ENCODE measurements around the gene TRIM51G.
"Not testable (repeated sequence)": the region's sequence is repeated elsewhere in the genome, so short reads cannot be mapped to it uniquely, and the experiment has no call there.

TRIM51G gene, protein sequence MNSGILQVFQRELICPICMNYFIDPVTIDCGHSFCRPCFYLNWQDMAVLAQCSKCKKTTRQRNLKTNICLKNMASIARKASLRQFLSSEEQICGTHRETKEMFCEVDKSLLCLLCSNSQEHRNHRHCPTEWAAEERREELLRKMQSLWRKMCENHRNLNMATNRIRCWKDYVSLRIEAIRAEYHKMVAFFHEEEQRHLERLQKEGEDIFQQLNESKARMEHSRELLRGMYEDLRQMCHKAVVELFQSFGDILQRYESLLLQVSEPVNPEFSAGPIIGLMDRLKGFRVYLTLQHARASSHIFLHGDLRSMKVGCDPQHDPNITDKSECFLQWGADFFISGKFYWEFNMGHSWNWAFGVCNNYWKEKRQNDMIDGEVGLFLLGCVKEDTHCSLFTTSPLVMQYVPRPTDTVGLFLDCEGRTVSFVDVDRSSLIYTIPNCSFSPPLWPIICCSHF

DNA sequence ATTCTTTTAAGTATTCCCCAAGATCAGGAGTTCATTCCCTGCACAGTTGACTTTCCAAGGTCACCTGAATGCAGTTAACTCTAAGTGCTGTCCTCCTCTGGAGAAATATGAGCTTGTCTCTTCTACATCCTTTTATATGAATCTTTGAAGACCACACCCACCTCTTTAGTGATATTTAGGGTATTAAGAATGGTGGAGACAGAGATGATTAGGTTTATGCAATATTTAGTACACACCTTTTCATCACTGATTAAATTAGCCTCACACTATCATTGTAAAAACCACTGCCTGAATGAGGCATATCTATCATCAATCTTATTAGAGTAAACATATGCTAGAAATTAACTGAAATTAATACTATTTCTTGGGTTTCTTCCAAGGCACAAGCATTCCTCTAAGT lies at the start of gene TRIM51G:
Gene TRIM51G (minus strand): TSS at position 101 of the 400 bp plus-strand sequence. CDS start 2,190 bp downstream, outside the sequence.
- not testable (repeated sequence) for DNase-seq

DNA sequence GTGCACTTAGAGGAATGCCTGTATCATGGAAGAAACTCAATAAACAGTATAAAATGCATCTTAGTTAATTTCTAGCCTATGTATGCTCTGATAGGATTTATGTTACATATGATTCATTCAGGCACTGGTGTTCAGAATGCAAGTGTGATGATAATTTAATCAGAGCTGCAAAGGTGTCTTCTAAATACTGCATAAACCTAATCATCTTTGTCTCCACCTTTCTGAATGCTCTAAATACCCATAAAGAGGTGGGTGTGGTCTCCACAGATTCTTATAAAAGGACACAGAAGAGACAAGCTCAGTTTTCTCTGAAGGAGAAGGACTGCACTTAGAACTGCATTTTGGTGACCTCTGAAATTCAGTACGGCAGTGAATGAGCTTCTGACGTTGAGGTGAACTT lies 44.8 kb upstream of the TRIM51G start, which contains the start of gene TRIM49B:
Gene TRIM49B (plus strand): TSS at position 301 of the 400 bp plus-strand sequence. CDS start 2,777 bp downstream, outside the sequence.
- DNase-seq, result not testable (repeated sequence)

DNA sequence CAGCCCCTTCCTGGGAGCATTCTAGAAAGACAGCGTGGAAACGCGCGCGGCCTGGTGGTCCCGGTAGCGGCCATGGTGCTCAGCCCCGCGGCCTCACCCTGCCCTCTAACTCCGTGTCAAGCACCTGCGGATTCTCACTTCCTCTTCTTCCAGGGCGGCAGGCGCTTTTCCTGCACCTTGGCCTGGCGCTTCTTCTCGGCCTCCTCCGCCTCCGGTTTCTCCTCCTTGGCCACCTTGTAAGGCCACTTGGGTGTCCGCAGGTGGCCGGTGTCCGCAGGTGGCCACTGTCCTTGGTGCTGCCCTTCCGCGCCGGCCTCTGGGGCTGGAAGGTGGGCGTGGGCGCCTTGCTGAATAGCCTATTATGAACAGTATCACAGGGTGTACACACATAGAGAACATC lies 15.1 kb downstream of the TRIM51G start:
- not testable (repeated sequence) for DNase-seq

DNA sequence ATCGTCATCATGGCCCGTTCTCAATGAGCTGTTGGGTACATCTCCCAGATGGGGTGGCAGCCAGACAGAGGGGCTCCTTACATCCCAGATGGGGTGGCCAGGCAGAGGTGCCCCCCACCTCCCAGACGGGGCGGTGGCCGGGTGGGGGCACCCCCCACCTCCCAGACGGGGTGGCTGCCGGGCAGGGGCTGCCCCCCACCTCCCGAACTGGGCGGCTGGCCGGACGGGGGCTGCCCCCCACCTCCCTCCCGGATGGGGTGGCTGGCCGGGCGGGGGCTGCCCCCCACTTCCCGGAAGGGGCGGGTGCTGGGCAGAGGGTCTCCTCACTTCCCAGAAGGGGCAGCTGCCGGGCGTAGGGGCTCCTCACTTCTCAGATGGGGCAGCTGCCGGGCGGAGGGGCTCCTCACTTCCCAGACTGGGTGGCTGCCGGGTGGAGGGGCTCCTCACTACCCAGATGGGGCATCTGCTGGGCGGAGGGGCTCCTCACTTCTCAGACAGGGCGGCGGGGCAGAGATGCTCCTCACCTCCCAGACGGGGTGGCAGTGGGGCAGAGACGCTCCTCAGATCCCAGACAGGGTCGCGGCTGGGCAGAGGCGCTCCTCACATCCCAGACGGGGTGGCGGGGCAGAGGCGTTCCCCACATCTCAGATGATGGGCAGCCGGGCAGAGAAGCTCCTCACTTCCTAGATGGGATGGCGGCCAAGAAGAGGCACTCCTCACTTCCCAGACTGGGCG lies 28.2 kb downstream of the TRIM51G start:
- not testable (repeated sequence) for DNase-seq

DNA sequence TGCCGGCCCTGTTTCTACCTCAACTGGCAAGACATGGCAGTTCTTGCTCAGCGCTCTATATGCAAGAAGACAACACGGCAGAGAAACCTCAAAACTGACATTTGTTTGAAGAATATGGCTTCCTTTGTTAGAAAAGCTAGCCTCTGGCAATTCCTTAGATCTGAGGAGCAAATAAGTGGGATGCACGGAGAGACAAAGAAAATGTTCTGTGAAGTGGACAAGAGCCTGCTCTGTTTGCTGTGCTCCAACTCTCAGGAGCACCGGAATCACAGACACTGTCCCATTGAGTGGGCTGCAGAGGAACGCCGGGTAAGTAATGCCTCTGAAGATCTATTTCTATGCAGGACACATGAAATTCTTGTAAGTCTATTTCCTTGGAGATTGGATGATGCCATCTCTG lies 37.9 kb downstream of the TRIM51G start:
- DNase-seq, result not testable (repeated sequence)
